ENCODE measurements around the gene CCR4.
"Not testable (repeated sequence)": the region's sequence is repeated elsewhere in the genome, so short reads cannot be mapped to it uniquely, and the experiment has no call there.

Gene CCR4

GRCh38 chr3:32951410-32951811 is at the start of gene CCR4:
TSS of gene CCR4 (plus strand) at chr3:32951644. CDS start at chr3:32953423, 1,779 bp downstream.
- peak in 1 of 2 donors; percentile 45 for DNase-seq (ENCODE audit: low read depth in 2 of 2)

GRCh38 chr3:32902887-32903371 is 48.5 kb upstream of the CCR4 start:
- DNase-seq (ENCODE audit: low read depth in 2 of 2), result peak in 1 of 2 donors; percentile 13

GRCh38 chr3:32903953-32904352 is 47.5 kb upstream of the CCR4 start:
- DNase-seq (ENCODE audit: low read depth in 2 of 2), result no peak

GRCh38 chr3:32909999-32910398 is 41.4 kb upstream of the CCR4 start:
- DNase-seq (ENCODE audit: low read depth in 2 of 2), result no peak

GRCh38 chr3:32910954-32911353 is 40.5 kb upstream of the CCR4 start:
- DNase-seq (ENCODE audit: low read depth in 2 of 2), result no peak

- no peak for DNase-seq (ENCODE audit: low read depth in 2 of 2)
Observed at GRCh38 chr3:32912046-32912445, 39.4 kb upstream of the CCR4 start.

GRCh38 chr3:32913790-32914446 is 37.5 kb upstream of the CCR4 start:
- DNase-seq (ENCODE audit: low read depth in 2 of 2), result no peak

- no peak for DNase-seq (ENCODE audit: low read depth in 2 of 2)
Observed at GRCh38 chr3:32919920-32920319, 31.5 kb upstream of the CCR4 start.

- no peak for DNase-seq (ENCODE audit: low read depth in 2 of 2)
Observed at GRCh38 chr3:32922078-32922477, 29.4 kb upstream of the CCR4 start.

GRCh38 chr3:32930161-32930560 is 21.3 kb upstream of the CCR4 start:
- DNase-seq (ENCODE audit: low read depth in 2 of 2), result no peak

- DNase-seq (ENCODE audit: low read depth in 2 of 2), result not testable (repeated sequence)
Observed at GRCh38 chr3:32931273-32931672, 20.2 kb upstream of the CCR4 start.

GRCh38 chr3:32934150-32934742 is 17.2 kb upstream of the CCR4 start:
- DNase-seq (ENCODE audit: low read depth in 2 of 2), result no peak

- DNase-seq (ENCODE audit: low read depth in 2 of 2), result no peak
Observed at GRCh38 chr3:32937331-32937730, 14.1 kb upstream of the CCR4 start.

GRCh38 chr3:32939531-32940284 is 11.7 kb upstream of the CCR4 start:
- DNase-seq (ENCODE audit: low read depth in 2 of 2), result not testable (repeated sequence)

GRCh38 chr3:32940726-32941125 is 10.7 kb upstream of the CCR4 start:
- DNase-seq (ENCODE audit: low read depth in 2 of 2), result no peak

- no peak for DNase-seq (ENCODE audit: low read depth in 2 of 2)
Observed at GRCh38 chr3:32945136-32945535, 6.3 kb upstream of the CCR4 start.

GRCh38 chr3:32945598-32945997 is 5.8 kb upstream of the CCR4 start:
- not testable (repeated sequence) for DNase-seq (ENCODE audit: low read depth in 2 of 2)

GRCh38 chr3:32946973-32947788 is 4.3 kb upstream of the CCR4 start:
- DNase-seq (ENCODE audit: low read depth in 2 of 2), result no peak

GRCh38 chr3:32947789-32948238 is 3.6 kb upstream of the CCR4 start:
- peak; percentile 71 to 90 for DNase-seq (ENCODE audit: low read depth in 2 of 2)

GRCh38 chr3:32948625-32949445 is 2.6 kb upstream of the CCR4 start:
- DNase-seq (ENCODE audit: low read depth in 2 of 2), result no peak

- no peak for DNase-seq (ENCODE audit: low read depth in 2 of 2)
Observed at GRCh38 chr3:32950516-32950915, 928 bp upstream of the CCR4 start.

All from stimulated activated CD8-positive, alpha-beta memory T cell treated with anti-CD3 and anti-CD28 coated beads, Interleukin-7, amount 100 ng/mL, for 4 hours (primary cell).